GM12873 (cell line): Measurements from ENCODE around the gene CCM2L.

ENCODE experiments used
- CTCF ChIP-seq: IDR thresholded peaks from 2 replicates; pipeline ENCODE4 v1.5.1; 2012; ENCODE audit warnings: low read depth, mild to moderate bottlenecking, moderate library complexity, low read length, control low read depth; ENCODE audit not compliant: insufficient read depth; ENCODE audit errors: missing control alignments

CCM2L gene

DNA sequence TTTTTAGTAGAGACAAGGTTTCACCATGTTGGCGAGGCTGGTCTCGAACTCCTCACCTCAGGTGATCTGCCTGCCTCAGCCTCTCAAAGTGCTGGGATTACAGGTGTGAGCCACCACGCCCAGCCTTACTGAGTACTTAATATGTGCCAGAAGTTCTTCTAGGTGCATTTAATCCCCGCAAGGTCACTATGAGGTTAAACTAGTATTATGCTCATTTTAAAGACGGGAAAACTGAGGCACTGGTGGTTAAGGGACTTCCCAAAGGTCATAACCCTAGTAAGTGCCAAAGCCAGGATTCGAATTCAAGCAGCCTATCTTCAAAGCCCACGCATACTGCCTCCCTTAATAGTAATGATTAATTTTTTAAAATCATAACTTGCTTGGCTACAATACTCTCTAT is 674 bp upstream of the CCM2L start:
- no peak for TF ChIP-seq CTCF

- no peak for TF ChIP-seq CTCF
Measured at GRCh38 chr20:32010666-32011065, 428 bp downstream of the CCM2L start.

DNA sequence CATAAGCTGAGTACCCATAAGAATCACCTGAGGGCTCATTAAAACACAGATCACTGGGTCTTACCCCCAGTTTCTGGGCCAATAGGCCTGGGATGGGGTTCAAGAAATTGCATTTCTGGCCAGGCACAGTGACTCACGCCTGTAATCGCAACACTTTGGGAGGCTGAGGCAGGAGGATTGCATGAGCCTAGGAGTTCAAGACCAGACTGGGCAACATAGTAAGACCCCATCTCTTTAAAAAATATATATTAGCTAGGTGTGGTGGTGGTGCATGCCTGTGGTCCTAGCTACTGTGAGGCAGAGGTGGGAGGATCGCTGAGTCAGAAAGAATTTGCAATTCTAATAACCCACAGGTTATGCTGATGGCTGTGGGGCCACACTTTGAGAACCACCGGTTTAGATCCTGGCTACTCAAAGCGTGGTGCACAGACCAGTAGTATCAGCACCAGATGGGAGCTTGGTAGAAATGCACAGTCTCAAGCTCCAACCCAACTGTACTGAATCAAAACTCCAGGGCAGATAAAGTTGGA is 2.0 kb downstream of the CCM2L start:
- TF ChIP-seq CTCF = no peak

- no peak for TF ChIP-seq CTCF
Measured at GRCh38 chr20:32013326-32013725, 3.1 kb downstream of the CCM2L start.

DNA sequence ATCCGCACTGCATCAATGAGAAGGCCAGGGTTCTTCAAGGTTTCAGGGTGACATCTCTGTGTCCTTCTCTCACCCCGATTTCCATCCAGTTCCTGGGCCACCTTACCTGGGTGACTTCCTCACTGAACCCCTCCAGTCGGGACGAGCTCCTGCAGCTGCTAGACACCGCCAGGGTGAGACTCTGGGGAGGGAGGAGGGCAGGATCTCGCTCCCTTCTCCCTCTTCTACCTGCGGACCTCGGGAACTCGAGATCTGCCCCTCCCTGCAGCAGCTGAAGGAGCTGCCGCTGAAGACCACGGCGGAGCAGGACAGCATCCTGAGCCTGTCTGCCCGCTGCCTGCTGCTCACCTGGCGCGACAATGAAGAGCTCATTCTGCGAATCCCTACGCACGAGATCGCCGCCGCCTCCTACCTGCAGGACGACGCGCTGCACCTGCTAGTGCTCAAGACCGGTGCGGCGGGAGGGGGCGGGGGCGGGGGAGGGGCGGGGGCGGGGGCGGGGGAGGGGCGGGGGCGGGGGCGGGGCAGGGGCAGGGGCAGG is 7.5 kb downstream of the CCM2L start:
- peak; percentile 47 for TF ChIP-seq CTCF

DNA sequence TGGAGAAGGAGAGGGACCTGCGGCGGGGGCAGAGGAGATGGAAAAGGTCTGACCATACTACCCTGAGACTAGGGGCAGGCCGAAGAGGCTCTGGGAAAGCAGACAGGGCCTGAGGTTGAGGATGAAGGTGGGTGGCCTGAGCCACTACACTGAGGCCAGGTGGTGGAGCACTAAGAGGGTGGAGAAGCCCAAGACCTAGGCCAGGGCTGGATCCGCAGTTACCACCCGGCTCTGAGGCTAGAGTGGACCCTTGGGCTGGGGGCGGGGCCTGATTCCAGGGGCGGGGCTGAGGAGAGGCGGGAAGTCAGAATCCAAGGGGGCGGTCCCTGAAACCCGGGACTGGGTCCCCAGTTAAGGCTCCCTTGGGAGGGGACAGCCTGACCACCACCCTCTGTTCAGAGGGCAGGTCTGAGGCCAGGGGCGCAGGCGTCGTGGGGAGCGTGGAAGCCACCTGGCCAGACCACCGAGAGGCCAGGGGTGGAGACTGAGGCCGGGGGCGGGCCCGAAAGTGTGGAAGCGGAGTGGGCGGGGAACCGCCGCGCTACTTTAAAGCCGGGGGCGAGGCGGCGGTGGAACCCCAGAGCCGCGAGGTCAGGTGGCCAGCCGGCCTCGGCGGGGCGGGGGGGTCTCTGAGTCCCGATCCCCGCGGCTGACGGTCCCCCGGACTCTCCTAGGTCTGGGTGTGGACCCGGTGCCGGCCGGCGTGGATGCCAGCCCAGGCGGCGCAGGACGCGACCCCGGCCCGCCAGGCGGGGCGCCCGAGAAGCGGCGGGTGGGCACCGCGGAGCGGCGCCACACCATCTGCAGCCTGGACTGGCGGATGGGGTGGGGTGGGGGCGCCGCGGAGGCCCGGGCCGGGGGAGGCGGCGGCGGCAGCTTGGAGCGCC is 8.3 kb downstream of the CCM2L start:
- TF ChIP-seq CTCF = no peak

DNA sequence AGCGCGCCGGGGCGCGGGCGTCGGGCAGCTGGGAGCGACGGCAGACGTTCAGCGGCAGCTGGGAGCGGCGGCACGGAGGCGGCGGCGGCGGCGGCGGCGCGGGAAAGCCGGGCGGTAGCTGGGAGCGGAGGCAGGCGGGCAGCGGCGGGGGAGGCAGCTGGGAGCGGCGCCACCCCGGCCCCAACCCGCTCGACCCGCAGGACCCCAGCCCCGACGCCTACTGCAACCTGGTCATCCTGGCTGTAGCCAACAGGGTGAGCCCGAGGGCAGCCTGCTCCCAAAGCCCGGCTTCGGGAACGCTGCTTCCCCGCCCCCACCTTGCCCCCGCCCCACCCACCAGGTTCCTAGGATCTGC is 8.9 kb downstream of the CCM2L start:
- peak; percentile 30 for TF ChIP-seq CTCF
